Activated T-helper 9 cell treated with anti-CD3 and anti-CD28 coated beads, Interleukin-2, amount 50 U/mL, for 16 hours (primary cell): ENCODE measurements around the gene CMTM8.
A peak's percentile ranks its signal among the peaks of the same experiment; 100 is the strongest.

Experiments used
- DNase-seq: peaks from one replicate; pipeline ENCODE4 v3.0.0-alpha.2; 2020; ENCODE audit warnings: low read depth

Gene CMTM8

DNA sequence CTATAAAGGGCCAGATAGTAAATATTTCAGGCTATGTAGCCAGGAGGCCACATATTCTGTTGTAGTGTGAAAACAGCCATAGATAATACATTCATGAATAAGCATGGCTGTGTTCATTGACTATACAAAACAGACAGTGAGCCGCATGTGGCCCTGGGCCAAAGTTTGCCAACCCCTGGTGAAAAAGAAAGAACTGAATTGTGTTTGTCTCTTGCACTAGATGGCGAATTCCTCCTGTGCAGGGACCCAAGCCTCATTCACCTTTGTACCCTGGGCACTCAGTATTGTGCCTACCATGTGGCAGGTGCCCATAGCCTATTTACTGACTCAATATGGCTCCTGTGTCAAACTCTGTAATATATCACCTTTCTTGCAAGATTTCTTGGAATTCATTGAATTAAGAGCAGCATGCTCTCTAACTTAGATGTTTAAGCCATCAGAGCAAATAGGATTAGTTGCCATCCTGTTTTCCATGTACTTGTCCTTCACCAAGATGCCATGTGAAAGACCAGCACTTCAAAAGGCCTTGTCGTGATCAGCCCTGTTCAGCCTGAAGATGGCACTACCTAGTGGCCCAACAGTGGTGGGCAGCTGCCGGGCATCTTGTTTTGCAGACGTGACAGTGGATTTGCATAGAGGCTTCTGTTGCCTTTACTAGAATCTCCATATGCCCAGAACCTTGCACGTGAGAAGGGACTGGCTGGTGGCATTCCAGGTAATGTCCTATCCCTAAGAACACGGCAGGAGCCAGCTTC lies 102.3 kb downstream of the CMTM8 start:
- DNase-seq: no peak

DNA sequence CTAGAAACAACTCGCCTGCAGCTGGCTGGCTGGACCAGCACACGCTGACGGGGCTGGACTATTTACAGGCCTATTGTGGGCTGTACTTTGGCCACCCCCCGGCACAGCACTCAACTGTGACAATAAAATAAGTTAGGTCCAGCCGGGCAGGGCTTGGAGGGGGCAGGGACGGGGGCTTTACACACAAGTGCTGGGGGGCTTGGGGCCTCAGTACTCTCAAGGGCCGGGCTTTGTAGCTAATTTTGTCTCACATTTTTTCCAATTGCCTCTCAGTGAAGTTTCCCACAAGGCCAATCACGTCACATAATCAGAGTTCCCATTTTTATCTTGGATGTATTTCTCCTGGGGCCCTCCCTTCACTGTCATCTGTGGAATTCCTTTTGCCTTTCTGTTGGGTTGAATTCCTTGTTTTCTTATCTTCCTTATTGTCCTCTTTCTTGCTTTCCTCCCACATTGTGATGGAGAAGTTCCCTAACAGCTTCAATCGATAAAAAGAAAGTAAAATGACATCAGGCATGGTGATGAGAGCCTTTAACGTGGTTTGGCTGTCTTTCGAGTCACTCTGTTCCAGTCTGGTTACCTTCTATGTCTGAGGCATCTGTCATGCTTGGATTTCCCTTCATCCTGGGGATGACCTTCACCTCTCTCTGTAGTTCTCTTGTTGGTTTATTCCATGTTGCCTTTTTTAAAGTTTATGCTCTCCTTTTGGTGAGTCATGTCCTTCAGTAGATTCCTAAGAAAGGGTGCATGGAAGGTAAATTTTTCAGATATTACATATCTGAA lies 109.1 kb downstream of the CMTM8 start:
- DNase-seq: no peak

- DNase-seq: no peak
These were observed 110.7 kb downstream of the CMTM8 start for GRCh38 chr3:32349184-32349583.

GRCh38 chr3:32352563-32352962 lies 114.1 kb downstream of the CMTM8 start:
- DNase-seq: no peak

DNA sequence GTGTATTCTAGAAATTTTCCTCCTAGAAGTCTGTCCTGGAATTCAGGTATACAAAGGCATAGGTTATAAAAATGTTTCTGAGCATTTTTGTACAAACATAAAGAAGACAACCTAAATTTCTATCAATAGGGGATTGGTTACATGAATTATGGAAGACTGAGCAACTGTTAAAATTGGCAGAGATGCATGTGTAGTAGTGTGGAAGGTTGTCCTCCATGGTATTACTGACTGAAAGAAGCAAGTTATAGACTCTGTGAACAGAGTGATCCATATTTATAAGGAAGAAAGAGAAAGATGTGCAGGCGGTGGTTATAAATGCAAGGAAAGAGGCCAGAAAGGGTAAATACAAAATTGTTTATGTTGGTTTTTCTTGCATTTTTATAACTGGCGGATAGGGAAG lies 114.9 kb downstream of the CMTM8 start:
- no peak for DNase-seq

- DNase-seq: no peak
These were observed 115.9 kb downstream of the CMTM8 start for GRCh38 chr3:32354362-32354778.

DNA sequence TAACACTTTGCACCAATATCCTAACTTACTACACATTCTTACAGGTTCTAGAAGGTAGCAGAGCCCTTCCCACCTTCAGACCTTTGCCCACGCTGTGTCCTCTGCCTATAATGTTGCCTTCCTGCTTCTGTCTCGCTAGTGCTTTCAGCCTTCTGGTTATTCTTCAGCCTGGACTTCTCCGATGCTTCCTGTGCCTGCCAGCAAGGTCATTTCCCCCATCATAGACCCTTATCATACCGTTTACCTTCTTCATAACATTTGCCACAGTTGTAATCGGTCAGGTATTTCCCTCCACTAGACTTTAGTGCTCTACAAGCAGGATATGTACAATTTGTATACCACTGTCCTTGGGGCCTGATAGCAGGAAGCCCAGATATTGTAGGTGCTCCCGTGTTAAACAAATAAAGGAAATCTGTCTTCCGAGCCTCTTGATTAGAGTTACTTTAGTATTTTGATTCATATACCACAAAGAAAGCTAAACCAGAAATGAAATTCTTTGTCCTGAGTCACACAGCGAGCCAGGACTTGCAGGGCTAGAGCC lies 117.3 kb downstream of the CMTM8 start:
- no peak for DNase-seq

DNA sequence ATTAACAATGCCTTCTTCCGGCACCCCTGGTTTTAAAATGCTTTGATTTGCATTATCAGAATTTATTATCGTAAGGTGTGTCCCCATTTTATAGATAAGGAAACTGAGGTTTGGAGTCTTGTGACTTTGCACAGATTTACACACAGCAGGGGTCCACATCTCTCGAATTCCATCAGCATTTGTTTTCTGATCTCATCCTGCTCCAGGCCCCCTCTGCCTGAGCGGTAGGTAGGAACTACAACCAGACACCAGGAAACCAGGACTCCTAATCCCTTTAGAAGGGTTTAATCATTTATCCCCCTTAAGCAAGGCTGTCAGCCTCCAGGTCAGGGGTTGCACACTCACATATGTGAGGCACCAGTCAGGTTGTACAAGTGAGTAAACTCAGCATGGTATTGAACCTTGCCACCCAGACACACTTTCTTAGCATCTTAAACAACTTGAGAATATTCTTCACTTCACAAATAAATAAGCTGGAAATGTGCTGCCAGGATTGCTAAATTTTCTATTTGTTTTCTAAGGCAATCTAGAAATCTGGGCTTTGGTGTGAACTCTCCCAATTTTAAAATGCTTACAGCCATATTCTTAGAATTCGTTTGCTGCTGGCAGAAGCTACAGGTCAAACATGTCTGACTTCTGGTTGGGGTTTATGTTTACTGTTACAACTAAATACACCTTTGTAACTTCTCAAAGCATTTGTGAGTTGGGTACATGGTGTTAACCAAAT lies 121.4 kb downstream of the CMTM8 start:
- no peak for DNase-seq

DNA sequence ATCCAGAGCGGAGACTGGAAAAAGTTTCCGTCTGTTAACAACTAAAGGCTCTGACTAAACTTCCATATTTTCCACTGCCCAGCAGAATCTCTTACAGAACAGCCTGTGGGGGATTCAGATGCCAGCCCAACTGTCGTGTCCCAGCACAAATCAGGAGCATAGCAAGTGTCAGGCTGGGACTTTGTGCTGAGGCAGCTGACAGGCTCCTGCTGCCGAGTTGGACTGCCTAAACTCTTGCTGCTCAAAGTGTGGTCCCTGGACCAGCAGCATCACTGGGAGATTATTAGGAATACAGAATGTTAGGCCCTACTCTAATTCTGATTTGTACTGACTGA lies 122.0 kb downstream of the CMTM8 start:
- DNase-seq: no peak

- DNase-seq: no peak
These were observed 128.3 kb downstream of the CMTM8 start for GRCh38 chr3:32366638-32367397.

DNA sequence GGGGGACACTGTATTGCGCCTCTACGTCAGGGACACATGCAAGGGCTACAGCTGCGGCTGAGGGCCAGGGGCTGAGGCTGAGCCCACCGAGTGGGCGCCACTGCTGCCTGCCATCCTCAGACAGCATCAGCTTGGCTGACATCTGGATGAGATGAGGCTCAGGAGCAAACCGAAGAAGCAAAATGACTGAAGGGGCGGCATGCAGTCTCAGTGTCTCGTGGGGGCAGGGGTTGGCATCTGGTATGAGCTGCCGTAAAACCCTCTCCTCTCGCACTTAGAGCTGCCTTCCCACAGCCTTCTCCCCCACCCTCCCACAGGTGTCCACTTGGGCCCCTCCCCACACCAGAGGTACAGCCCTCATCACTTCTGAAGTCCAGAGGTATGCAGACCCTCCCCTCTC lies 129.0 kb downstream of the CMTM8 start:
- no peak for DNase-seq

- no peak for DNase-seq
These were observed 133.2 kb downstream of the CMTM8 start for GRCh38 chr3:32371461-32372212.

DNA sequence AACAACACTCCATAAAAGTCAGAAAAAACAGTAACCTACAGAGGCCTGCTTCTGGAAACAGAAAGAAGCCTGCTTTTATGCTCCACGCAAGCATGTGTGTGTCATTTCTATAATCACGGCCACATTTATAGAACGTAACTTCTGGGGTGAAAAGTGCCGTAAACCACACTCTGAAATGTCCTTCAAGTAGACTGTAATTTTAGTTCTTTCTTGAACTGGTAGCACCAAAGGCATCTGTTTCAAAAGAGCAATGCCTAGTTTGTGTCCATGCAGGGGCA lies 133.7 kb downstream of the CMTM8 start:
- no peak for DNase-seq

DNA sequence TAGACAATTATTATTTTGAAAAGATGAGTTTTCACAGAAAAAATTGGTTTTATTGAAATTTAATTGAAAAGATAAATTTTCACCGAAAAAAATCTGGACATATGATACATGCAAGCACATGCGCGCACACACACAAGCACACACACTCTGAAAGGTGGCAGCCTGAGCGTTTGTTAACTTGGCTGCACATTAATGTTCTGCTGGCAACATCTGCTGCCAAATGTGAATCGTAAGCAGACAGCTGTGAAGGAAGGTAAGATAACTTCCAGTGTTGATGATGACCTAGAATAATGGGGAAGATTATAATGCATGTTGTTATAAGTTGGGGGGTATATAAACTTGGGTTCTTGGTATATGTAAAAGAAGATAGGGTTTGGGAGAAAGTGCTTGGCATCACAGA lies 134.8 kb downstream of the CMTM8 start:
- DNase-seq: no peak

- DNase-seq: no peak
These were observed 135.4 kb downstream of the CMTM8 start for GRCh38 chr3:32373844-32374243.

- peak; percentile 9 for DNase-seq
These were observed 136.5 kb downstream of the CMTM8 start for GRCh38 chr3:32374788-32375595.

GRCh38 chr3:32375596-32375930 lies 137.1 kb downstream of the CMTM8 start:
- no peak for DNase-seq

DNA sequence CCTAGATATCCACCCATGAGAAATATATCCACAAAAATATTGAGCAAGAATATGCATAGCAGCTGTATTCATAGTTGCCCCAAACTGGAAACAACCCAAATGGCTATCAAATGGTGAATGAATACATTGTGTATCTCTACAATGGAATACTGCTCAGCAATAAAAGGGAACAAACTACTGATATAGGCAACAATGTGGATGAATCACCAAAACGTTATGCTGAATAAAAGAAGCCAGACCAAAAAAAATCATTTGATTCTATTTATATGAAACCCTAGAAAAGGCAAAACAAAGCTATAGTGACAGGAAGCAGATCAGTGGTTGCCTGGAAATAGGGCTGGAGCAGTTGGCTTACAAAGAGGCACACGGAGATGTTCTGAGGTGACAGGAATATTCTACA lies 137.6 kb downstream of the CMTM8 start:
- no peak for DNase-seq

GRCh38 chr3:32379831-32380500 lies 141.5 kb downstream of the CMTM8 start:
- no peak for DNase-seq

DNA sequence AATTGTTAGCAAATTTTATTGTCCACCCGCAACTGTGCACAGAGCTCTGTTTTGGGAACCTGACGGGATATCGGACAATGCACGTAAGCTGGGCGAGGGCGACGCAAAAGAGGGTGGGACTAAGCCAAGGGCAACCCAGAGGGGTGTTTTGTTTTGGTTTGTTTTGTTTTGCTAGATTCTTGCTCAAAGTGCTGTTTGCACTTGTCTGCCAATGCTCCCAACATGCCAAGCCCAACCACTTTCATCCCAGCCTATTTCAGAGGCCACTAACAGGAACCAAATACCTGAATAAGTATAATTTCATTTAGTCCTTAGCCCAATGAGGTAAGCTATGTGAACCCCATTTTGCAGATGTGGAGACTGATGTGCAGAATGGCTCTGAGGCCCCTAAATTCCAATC lies 143.4 kb downstream of the CMTM8 start:
- DNase-seq: no peak
